NT2/D1 (cell line): ENCODE data around the gene RABL2B.

ENCODE experiments used
- YY1 ChIP-seq: IDR thresholded peaks from 2 replicates; pipeline ENCODE4 v1.6.1; 2011; ENCODE audit not compliant: insufficient read length, insufficient read depth
- ZNF274 ChIP-seq: IDR thresholded peaks from 2 replicates; pipeline ENCODE4 v1.6.1; 2011; ENCODE audit warnings: mild to moderate bottlenecking, low read depth, low read length

DNA sequence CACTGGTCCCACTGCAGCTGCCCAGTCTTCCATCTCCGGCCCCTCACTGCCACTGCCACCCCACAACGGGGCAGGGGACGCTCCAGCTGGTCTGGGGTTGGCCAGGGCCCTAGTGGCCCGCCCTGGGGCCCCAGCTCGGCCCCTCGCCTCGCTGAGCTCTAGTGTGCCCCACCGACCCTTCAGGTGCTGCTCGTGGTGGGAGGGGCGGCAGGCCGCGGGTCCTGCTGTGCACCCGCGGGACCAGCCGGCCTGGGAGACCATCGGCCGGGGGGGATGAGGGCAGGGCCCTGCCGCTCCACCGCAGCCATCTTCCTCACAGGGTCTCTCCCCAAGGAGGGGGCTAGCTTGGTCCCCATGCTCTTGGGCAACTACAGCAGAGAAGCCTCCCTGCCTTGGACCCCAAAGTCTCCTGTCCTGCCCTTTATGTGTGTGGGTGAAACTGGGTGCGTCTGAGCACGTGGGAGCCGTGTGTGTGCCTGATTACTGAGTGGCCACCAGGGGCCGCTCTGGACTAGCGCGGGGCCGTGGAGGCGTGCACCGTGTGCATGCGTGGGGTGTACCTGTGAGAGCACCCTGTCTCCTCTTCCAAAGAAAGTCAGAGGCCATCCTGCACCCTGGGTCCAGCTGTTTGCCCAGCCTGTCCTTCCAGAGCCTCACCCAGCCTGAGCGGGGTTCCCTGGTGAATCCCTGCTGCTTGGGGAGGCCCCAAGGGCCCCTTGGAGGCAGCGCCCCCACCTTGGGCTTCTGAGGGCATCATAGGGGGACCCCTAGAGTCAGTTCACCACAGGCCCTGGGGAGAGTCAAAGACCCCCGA lies 51.4 kb downstream of the RABL2B start:
- TF ChIP-seq YY1 (no peak), ZNF274 (no peak)
